Fibroblast of skin of right quadriceps (primary cell): Measurements from ENCODE around the gene PCTP.

Source experiments
- DNase-seq: peaks from one replicate; pipeline ENCODE4 v3.0.0-alpha.2; 2013

The PCTP gene

DNA sequence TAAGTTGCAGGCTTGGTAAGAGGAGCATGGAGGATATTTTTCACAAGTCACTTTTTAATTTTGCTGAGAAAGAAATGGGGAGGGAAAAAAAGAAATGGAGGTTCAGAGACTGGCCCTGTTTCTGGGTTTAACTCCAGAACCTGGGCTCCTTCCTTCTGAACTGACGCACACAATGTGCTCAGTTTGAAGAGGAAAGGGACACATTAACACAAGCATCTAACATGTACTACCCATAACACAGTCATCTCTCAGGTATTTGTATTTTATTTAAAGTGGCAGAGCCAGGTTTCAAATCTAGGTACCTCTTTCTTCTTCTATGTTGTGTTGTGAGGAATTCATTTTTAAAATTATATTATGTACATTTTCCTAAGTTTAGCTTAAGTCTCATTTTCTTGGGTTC, 22.9 kb upstream of the PCTP start:
- DNase-seq: no peak

DNA sequence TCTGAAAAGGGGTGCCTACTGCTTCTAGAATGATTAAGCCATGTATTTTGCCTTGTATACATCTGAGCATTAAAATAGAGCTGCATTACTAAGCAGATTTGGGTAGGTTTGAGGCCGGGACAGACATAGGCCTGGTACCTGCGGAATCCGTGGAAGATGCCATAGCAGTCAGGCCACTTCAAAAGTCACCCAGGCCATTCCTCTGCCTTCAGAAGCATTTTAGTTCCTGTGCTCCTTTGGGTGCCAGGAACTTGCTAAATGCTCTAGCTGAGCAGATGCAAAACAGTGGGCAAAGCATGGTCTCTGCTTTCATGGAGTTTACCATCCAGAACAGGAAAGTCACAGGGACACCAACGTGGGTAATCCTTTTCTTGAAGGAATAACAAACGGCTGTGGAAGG, 22.5 kb upstream of the PCTP start:
- DNase-seq: no peak

GRCh38 chr17:55728833-55729232, 22.0 kb upstream of the PCTP start:
- DNase-seq: no peak

GRCh38 chr17:55729484-55729883, 21.4 kb upstream of the PCTP start:
- no peak for DNase-seq

DNA sequence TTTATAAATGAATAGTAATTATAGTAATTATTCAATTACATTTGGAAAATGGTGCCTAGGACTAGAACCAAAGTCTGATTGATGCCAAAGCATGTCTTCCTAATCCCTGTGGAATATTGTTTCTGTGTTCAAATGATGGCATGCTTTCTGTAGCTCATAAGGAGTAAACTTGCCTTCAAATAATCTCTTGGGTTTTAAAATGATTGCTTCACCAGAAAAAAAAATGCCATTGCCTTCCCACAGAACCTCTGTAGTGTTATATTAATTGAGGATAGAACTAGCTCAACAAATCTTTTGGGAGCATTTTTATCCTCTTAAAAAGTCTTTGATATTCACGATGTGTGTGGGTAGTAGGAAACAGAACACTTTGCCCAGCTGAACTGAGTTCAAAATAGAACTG, 20.5 kb upstream of the PCTP start:
- DNase-seq: no peak

GRCh38 chr17:55730808-55731207, 20.0 kb upstream of the PCTP start:
- DNase-seq: no peak

DNA sequence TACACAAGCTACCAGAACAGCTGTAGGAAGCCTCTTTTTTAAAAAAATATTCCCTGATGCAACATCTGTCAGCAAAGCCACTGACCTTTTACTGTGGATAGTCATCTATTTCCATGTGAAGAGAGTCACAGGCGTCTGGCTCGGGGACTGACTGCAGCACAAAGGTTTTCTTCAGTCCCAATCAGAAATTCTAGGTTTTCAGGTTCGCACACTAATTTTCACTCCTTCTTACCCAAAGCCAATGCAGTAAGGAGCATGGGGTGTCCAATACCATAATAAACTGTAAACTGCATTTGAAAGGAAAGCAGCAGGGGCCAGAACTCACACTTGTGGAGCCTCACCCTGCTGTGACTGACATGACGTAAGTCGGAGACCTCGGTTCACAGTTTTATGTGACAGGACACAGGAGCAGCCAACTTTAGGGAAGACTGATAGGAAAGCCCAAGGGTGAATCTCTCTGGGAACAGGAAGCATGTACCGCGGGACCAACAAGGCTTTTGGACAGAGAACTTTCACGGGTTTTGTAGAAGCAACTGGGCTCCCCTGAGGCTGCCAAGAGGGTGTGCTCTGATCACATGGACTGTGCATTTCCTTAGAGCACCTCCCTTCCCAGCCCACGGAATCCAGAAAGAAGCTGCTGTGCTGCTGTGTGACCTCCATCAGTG, 19.1 kb upstream of the PCTP start:
- no peak for DNase-seq

GRCh38 chr17:55734128-55734781, 16.6 kb upstream of the PCTP start:
- DNase-seq: peak; percentile 43

DNA sequence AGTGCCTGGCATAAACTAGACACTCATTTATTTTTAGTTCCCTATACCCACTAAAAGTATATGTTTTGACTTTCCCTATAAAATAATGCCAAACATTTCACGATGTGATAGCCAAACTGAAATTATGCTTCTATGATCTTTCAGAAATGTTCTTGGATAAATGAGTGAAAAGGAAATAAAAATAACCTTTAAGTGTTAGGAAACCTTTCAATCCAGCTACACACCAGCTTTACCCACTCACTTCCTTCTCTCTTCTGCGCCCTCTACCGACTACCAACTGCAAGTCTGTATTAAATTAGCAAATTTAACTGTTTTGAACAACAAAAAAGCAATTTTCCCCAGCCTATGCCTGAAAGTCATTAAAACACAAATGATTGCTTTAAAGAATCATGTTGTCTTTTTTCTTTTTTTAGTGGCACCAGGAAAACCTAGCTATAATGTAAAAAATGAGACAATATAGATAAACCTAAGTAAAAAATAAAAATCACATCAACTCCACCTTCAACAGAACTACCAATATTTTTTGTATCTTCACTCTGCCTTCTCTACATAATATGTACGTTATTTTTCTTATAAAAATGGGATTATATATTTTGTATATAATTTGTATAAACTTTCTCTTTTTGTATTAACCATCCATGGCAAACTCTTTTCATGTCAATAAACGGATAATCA, 15.0 kb upstream of the PCTP start:
- peak; percentile 54 for DNase-seq

DNA sequence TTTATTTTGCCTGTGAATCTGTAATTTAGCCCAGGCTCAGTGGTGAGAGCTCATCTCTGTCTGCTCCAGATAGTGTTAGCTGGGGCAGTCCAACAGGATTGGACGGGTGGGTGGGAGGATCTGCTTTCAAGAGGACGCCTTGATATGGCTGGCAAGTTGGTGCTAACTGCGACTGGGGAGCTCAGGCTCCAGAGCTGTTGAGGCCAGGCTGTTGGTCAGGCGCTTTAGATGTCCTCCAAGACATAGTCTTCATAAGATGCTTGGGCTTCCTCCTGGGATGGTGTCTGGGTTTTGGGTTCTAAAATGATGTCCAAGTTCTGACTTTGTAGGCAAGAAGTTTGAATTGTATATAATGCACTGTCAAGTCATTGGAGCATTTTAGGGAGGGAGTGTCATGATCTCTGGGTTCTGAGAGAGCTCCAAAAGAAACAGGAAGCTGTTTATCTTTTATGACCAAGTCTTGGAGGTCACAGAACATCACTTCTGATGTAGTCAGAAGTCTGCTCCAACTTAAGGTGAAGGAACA, 12.8 kb upstream of the PCTP start:
- no peak for DNase-seq

GRCh38 chr17:55740511-55741355, 10.1 kb upstream of the PCTP start:
- DNase-seq: no peak

- no peak for DNase-seq
Measured at GRCh38 chr17:55741356-55741700, 9.5 kb upstream of the PCTP start.

DNA sequence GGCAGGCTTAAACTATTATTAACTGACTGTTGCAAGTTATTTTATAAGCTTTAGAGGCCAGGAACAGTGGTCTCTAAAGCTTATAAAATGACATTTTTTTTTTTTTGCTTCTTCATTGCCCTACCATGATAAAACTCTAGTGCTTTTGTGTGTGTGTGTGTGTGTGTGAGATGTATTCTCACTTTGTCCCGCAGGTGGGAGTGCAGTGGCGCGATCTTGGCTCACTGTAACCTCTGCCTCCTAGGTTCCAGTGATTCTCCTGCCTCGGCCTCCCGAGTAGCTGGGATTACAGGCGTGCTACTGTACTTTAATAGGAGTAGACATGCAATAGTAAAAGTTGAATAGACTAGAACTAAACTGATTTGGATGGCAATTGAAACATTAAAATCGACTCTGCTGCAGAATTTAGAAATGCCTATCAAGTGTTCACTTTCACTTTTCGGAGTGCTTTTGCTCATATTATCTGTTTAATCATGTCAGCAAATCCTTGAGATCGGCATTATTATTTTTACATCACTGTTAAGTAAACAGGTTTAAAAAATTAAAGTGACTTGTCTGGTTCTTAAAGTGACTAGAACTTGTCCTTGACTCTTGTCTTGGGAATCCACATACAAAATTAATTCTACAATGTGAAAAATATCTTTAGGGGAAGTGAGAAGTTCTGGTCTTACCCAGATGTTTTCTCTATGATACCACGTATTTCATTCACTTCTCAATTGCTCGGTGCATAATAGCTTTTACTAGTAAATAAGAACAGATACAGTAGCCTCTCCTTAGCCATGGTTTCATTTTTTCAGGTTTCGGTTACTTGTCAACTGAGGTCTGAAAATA, 8.4 kb upstream of the PCTP start:
- no peak for DNase-seq

- DNase-seq: no peak
Measured at GRCh38 chr17:55743103-55743679, 7.7 kb upstream of the PCTP start.

DNA sequence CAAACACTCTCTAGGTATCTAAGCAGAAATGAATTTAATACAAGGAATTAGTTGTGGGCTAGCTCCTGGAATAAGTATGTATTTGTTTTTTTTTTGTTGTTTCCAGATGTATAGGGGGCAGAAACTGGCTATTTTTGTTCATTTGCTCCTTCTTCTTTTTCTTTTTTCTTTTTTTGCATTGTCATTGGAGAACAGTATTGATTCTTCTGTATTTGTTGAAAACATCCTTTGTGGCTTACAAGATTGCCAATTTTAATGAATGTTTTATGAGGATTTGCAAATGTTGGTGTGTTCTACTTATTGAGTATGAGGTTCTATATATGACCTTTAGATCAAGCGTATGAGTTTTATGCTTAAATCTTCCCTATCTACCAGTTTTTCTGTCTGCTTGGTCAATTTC, 5.6 kb upstream of the PCTP start:
- no peak for DNase-seq

- DNase-seq: no peak
Measured at GRCh38 chr17:55746466-55746865, 4.4 kb upstream of the PCTP start.

DNA sequence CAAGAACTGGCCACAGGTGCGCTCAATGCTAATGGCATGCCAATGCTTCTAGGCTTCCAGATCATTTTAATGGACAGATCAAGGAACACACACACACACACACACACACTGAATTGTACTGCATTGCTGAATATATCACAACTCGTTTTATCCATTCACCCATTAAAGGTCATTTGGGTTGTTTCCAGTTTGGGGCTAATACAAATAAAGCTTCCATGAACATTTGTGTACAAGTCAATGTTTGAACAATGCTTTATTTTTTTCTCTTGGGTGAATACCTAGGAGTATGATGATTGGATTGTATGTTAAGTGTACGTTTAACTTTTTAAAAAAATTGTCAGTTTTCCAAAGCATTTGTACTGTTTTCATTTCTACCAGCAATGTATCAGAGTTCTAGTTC, 3.6 kb upstream of the PCTP start:
- no peak for DNase-seq

- no peak for DNase-seq
Measured at GRCh38 chr17:55748841-55749240, 2.0 kb upstream of the PCTP start.

- no peak for DNase-seq
Measured at GRCh38 chr17:55749985-55750384, 866 bp upstream of the PCTP start.

DNA sequence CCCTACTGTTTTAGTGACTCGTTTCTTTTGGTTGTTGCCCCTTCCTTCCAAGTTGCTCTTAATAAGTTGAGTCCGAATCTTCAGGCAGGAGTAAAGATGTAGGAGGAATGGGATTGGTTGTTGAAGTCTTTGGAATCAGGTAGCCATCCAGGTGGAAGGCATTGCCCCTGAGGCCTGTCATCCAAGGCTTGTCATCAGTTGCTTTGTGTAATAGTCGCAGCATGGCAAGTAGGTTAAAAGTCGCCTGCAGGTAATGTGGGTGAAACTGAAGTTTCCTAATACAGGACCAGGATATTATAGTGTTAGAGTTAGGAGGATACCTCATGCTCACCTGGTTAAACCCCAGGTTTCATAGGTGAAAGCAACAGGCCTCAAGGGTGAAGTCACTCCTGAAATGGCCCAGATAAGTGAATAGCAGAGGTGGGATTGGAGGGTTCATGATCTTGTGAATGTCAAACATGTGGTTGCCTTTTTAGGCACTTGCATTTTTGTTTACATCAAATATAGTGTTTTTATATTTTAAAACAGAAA, 934 bp downstream of the PCTP start:
- no peak for DNase-seq

- no peak for DNase-seq
Measured at GRCh38 chr17:55756689-55757088, 5.8 kb downstream of the PCTP start.

GRCh38 chr17:55757659-55758058, 6.8 kb downstream of the PCTP start:
- no peak for DNase-seq
